Heart left ventricle (tissue), 16 donors: ENCODE results near the gene PRRT2. TPM values are rescaled to one million over a fixed set of nuclear protein-coding genes. Genes with fewer than 3 reads are reported as not detected.

ENCODE experiments used
- ATAC-seq, 4 donors: fragments of 200-7000 bp; cut with Tn5 transposase; one replicate each; pipeline ENCODE4 v1.9.1; 2020 to 2022; ENCODE audit warnings: moderate library complexity in 4 of 4, mild to moderate bottlenecking in 3 of 4, moderate number of reproducible peaks in 1 of 4
- DNase-seq, 5 donors: peaks; one replicate each; pipeline ENCODE4 v3.0.0-alpha.2; 2020
- H3K27ac ChIP-seq, 12 donors: fragments of 200-600 bp; sonication (generic) in 4 of 12; one replicate each; pipeline versions ENCODE4 v1.5.0 to v1.8.0; 2016 to 2022; ENCODE audit warnings: mild to moderate bottlenecking in 2 of 12
- H3K27me3 ChIP-seq, 9 donors: fragments of 200-600 bp; sonication (generic) in 2 of 9; one replicate each; pipeline versions ENCODE4 v1.5.1 to v1.8.0; 2016 to 2022; ENCODE audit warnings: mild to moderate bottlenecking in 3 of 9
- H3K36me3 ChIP-seq, 9 donors: fragments of 200-600 bp; sonication (generic) in 2 of 9; one replicate each; pipeline versions ENCODE4 v1.5.0 to v1.8.0; 2018 to 2022; ENCODE audit warnings: mild to moderate bottlenecking in 2 of 9
- H3K4me1 ChIP-seq, 12 donors: fragments of 200-600 bp; sonication (generic) in 4 of 12; one replicate each; pipeline versions ENCODE4 v1.5.0 to v1.8.0; 2016 to 2022; ENCODE audit warnings: mild to moderate bottlenecking in 3 of 12
- H3K4me3 ChIP-seq, 12 donors: fragments of 200-600 bp; sonication (generic) in 4 of 12; one replicate each; pipeline versions ENCODE4 v1.5.0 to v1.8.0; 2017 to 2022; ENCODE audit warnings: mild to moderate bottlenecking in 9 of 12, moderate library complexity in 4 of 12
- H3K9me3 ChIP-seq, 12 donors: fragments of 200-600 bp; sonication (generic) in 4 of 12; one replicate each; pipeline versions ENCODE4 v1.5.0 to v1.8.0; 2016 to 2022; ENCODE audit warnings: mild to moderate bottlenecking in 1 of 12
- POLR2A ChIP-seq, 2 donors: fragments of 450-650 bp; IDR thresholded peaks; one replicate each; pipeline ENCODE4 v1.6.1; 2017; ENCODE audit warnings: antibody characterized with exemption in 2 of 2, mild to moderate bottlenecking in 2 of 2, moderate library complexity in 2 of 2
- WGBS, 4 donors: extraction: QIAGEN DNeasy Blood & Tissue Kit in 2 of 4; methylation state at CpG; one replicate each; pipeline versions ENCODE4 v1.1.5 to v1.1.7; 2013 to 2018; 5-methylcytosine and 5-hydroxymethylcytosine counted together
- intact Hi-C, 10 donors: fragments of 100-400 bp; cut with DNase I; formaldehyde crosslinking; loops; one replicate each; pipeline versions ENCODE4 v1.11.1 to v1.14.2; 2022
- polyA plus RNA-seq, 2 donors: library from polyadenylated mRNA; stranded (reverse); fragments of 200-250 nt; gene quantifications; one replicate each; pipeline ENCODE4 v1.2.3, GENCODE V29; 2013
- total RNA-seq, 9 donors: library from RNA; depleted of rRNA in 2 of 9; stranded (reverse); fragments of >200 nt in 2 of 9; fragmentation: NEBNext Ultra II Directional in 3 of 9; extraction: Animal tissue kit (Norgen Biotek cat#: 25700) in 3 of 9; gene quantifications; one replicate each; pipeline versions ENCODE4 v1.1.0 to v1.2.4, GENCODE V29; 2016 to 2023
- TF ChIP-seq, protein P1 (sequence below), 12 donors: fragments of 200-600 bp; sonication (generic) in 4 of 12; IDR thresholded peaks; one replicate each; pipeline versions ENCODE4 v1.5.0 to v1.8.0; 2018 to 2022; ENCODE audit warnings: antibody characterized with exemption in 12 of 12, mild to moderate bottlenecking in 5 of 12
- donor health status: ischemic (EF 13 %, LVEDD 7.1; RV severe dilation, severe dysfunction).
- donor health status: healthy with polysubstance abuse.
- donor health status: DM: no; HTN: yes; CAD: no.
- donor health status: DM: no; HTN: no; CAD: no.
- donor health status: ischemic (EF 25% LVEDD 6.9; RV normal size, moderate dysfunction).
- donor health status: ischemic (EF 25% LVEDD 5.7; RV mildly dilated, moderate dysfunction).
- donor health status: healthy.
- donor health status: DM: yes; HTN: yes; CAD: no.
- donor health status: ischemic (EF 35%, LVEDD 5.7; RV mildly dilated, moderate dysfunction).
- donor health status: nonischemic (EF 11% LVEDD 7.7; RV severe dilation, severe dysfunction).
- donor health status: DM: yes; HTN: yes; CAD: no.
- donor health status: PGD.
- donor health status: ischemic (EF 29% LVEDD 5.4; RV normal size, mild dysfunction).
- donor health status: nonischemic (EF 23%, LVEDD 6.1; RV moderate dilation, normal function).

PRRT2 gene
- total and polyA plus RNA-seq, 11 donors = 0.24 to 3.2 (median 1.3) TPM; not detected in 1

DNA sequence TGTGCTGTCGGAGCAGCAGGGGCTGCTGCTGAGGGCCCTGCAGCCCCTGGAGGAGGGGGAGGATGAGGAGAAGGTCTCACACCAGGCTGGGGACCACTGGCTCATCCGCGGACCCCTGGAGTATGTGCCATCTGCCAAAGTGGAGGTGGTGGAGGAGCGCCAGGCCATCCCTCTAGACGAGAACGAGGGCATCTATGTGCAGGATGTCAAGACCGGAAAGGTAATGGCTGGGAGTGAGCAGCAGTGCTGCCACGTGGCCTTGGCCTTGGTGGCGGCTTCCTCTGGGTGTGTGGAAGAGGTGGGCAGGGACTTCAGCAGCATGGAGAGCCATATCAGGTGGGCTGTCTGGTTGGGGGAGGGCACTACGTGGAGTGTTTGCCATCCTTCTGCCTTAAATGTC is 28.2 kb downstream of the PRRT2 start:
- H3K9me3 ChIP-seq = no peaks in the 10 kb centered on the region
- TF ChIP-seq, protein P1, sequence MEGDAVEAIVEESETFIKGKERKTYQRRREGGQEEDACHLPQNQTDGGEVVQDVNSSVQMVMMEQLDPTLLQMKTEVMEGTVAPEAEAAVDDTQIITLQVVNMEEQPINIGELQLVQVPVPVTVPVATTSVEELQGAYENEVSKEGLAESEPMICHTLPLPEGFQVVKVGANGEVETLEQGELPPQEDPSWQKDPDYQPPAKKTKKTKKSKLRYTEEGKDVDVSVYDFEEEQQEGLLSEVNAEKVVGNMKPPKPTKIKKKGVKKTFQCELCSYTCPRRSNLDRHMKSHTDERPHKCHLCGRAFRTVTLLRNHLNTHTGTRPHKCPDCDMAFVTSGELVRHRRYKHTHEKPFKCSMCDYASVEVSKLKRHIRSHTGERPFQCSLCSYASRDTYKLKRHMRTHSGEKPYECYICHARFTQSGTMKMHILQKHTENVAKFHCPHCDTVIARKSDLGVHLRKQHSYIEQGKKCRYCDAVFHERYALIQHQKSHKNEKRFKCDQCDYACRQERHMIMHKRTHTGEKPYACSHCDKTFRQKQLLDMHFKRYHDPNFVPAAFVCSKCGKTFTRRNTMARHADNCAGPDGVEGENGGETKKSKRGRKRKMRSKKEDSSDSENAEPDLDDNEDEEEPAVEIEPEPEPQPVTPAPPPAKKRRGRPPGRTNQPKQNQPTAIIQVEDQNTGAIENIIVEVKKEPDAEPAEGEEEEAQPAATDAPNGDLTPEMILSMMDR (IDR thresholded peaks at IDR 0.05) = no peak
- no peak for TF ChIP-seq POLR2A (IDR thresholded peaks at IDR 0.05)
- H3K36me3 ChIP-seq = peaks cover 0 to 98% (median 90%) of the 10 kb centered on the region in 9 donors
- DNase-seq (no peak), ATAC-seq (no peak)
- intact Hi-C loops = loop anchor here in 1 of 10 donors (10.0 kb wide), 1 partner anchor 145 kb away; no protein-coding TSS in a partner anchor
- no peaks in the 10 kb centered on the region for H3K27me3 ChIP-seq
- peaks cover 0 to 6% (median 0%) of the 10 kb centered on the region in 12 donors for H3K4me1 ChIP-seq
- H3K4me3 ChIP-seq = no peak overlapping the region
- 80 to 87% (median 82%) methylated on average over 10 of the region's 10 CpGs for WGBS, 4 donors
- H3K27ac ChIP-seq = no peak overlapping the region

DNA sequence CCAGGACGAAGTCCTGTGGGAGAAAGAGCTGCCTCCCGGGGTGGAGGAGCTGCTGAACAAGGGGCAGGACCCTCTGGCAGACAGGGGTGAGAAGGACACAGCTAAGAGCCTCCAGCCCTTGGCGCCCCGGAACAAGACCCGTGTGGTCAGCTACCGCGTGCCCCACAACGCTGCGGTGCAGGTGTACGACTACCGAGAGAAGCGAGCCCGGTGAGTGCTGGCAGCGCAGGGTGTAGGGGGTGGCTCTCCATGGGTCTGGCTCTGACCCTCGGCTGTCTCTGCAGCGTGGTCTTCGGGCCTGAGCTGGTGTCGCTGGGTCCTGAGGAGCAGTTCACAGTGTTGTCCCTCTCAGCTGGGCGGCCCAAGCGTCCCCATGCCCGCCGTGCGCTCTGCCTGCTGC is 29.6 kb downstream of the PRRT2 start:
- TF ChIP-seq POLR2A (IDR thresholded peaks at IDR 0.05) = no peak
- TF ChIP-seq, protein P1 (IDR thresholded peaks at IDR 0.05) = no peak
- Histone ChIP-seq H3K36me3 (peaks cover 0 to 98% (median 90%) of the 10 kb centered on the region in 9 donors), H3K27ac (no peak overlapping the region), H3K27me3 (no peaks in the 10 kb centered on the region), H3K4me3 (no peak overlapping the region), H3K4me1 (peaks cover 0 to 6% (median 0%) of the 10 kb centered on the region in 12 donors), H3K9me3 (no peaks in the 10 kb centered on the region)
- intact Hi-C loops = loop anchor here in 1 of 10 donors (10.0 kb wide), 1 partner anchor 147 kb away; no protein-coding TSS in a partner anchor
- ATAC-seq (no peak), DNase-seq (no peak)
- 92 to 95% (median 93%) methylated on average over 22 to 23 of the region's 23 CpGs for whole genome bisulfite sequencing, 4 donors

DNA sequence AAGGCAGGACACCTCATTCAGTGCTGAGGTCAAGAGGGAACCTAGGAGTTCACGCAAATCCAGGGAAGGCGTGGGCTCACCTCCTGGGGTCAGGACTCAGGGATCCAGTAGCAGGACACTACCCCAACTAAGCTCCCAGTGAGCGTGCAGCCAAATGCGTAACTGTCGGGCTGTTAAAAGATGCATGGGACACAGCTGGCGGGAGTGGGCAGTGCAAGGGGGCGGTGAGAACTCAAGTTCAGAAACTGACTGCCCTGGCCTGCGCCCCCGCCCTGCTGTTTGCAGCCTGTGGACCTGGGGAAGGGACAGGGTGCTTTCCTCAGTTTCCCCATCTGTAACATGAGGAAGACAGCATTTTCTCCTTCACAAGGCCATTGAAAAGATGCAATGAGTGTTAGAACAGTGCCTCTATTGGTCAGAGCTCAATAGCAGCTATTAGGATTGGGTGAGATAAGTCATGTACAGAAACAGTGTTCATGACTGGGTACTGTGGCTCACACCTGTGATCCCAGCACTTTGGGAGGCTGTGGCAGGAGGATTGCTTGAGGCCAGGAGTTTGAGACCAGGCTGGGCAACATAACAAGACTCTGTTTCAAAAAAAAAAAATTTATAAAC is 30.8 kb downstream of the PRRT2 start:
- Histone ChIP-seq H3K4me1 (peaks cover 0 to 6% (median 0%) of the 10 kb centered on the region in 12 donors), H3K36me3 (peaks cover 0 to 98% (median 90%) of the 10 kb centered on the region in 9 donors), H3K9me3 (no peaks in the 10 kb centered on the region), H3K27me3 (no peaks in the 10 kb centered on the region), H3K4me3 (no peak overlapping the region), H3K27ac (no peak overlapping the region)
- intact Hi-C loops = loop anchor here in 1 of 10 donors (10.0 kb wide), 1 partner anchor 148 kb away; no protein-coding TSS in a partner anchor
- ATAC-seq = no peak
- TF ChIP-seq POLR2A (IDR thresholded peaks at IDR 0.05) = no peak
- TF ChIP-seq, protein P1 (IDR thresholded peaks at IDR 0.05) = no peak
- WGBS, 4 donors = 94 to 97% (median 95%) methylated on average over 9 of the region's 9 CpGs
- no peak for DNase-seq

DNA sequence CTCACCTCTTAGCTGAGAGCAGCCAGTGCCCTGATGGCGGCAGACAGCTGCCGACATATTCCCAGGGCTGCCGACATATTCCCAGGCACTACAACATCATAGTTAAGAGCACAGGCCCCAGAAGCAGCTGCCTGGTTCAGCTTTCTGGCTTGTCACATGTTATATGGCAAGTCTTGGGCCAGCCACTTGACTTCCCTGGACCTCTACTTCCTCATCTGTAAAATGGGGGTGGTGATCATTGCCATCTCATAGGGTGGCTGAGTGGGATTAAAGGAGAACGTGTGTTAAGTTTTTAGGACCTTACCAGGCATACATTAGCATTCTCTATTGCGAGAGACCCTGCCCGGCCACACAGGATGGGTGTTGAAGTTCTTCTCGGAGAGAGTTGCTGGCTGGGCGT is 31.9 kb downstream of the PRRT2 start:
- H3K4me3 ChIP-seq = no peak overlapping the region
- peaks cover 0 to 96% (median 82%) of the 10 kb centered on the region in 9 donors for H3K36me3 ChIP-seq
- H3K27ac ChIP-seq = no peak overlapping the region
- intact Hi-C loops = loop anchor here in 1 of 10 donors (10.0 kb wide), 1 partner anchor 149 kb away; no protein-coding TSS in a partner anchor
- no peak for ATAC-seq
- peaks cover 0 to 6% (median 0%) of the 10 kb centered on the region in 12 donors for H3K4me1 ChIP-seq
- no peaks in the 10 kb centered on the region for H3K9me3 ChIP-seq
- no peak for TF ChIP-seq POLR2A (IDR thresholded peaks at IDR 0.05)
- no peak for DNase-seq
- H3K27me3 ChIP-seq = no peaks in the 10 kb centered on the region
- WGBS, 4 donors = 90 to 94% (median 93%) methylated on average over 7 to 8 of the region's 8 CpGs
